Neural cell (in vitro differentiated cells): ENCODE data around the gene CHI3L1.

ENCODE experiments used
- CTCF ChIP-seq: fragments of 450-650 bp; IDR thresholded peaks from 2 replicates; pipeline ENCODE4 v1.5.1; 2014; ENCODE audit warnings: antibody characterized with exemption, mild to moderate bottlenecking, moderate library complexity; ENCODE audit not compliant: poor library complexity, severe bottlenecking
- EZH2 ChIP-seq: fragments of 200-600, 300-800 bp; shearing (Covaris generic), sonication (generic); IDR thresholded peaks from 2 replicates; pipeline ENCODE4 v1.6.1; 2014; ENCODE audit warnings: antibody characterized with exemption, low read length, borderline replicate concordance, mild to moderate bottlenecking; ENCODE audit not compliant: insufficient read depth, poor library complexity, severe bottlenecking
- MXI1 ChIP-seq: fragments of 450-650 bp; conservative IDR thresholded peaks from 2 replicates; pipeline ENCODE4 v1.6.1; 2014; ENCODE audit warnings: antibody characterized with exemption, mild to moderate bottlenecking; ENCODE audit not compliant: poor library complexity, severe bottlenecking
- SMC3 ChIP-seq: fragments of 450-650 bp; conservative IDR thresholded peaks from 2 replicates; pipeline ENCODE4 v1.6.1; 2014; ENCODE audit warnings: antibody characterized with exemption, mild to moderate bottlenecking, moderate library complexity; ENCODE audit not compliant: poor library complexity

GRCh38 chr1:203162403-203162802 is 24.1 kb downstream of the CHI3L1 start:
- TF ChIP-seq CTCF = no peak
- TF ChIP-seq MXI1 = no peak
- TF ChIP-seq SMC3 = no peak
- TF ChIP-seq EZH2 = no peak
